ENCODE results near the gene LIN7B. TPM values are rescaled to one million over a fixed set of nuclear protein-coding genes. Genes with fewer than 3 reads are reported as not detected.
A peak's percentile ranks its signal among the peaks of the same experiment; 100 is the strongest.

The LIN7B gene
- total and polyA plus RNA-seq, 2 of the 13 experiments (the other 11 are each of a cell fraction or from before 2014, with no cell fraction given) = 5.3 to 7.6 TPM

- TF ChIP-seq, protein P1, sequence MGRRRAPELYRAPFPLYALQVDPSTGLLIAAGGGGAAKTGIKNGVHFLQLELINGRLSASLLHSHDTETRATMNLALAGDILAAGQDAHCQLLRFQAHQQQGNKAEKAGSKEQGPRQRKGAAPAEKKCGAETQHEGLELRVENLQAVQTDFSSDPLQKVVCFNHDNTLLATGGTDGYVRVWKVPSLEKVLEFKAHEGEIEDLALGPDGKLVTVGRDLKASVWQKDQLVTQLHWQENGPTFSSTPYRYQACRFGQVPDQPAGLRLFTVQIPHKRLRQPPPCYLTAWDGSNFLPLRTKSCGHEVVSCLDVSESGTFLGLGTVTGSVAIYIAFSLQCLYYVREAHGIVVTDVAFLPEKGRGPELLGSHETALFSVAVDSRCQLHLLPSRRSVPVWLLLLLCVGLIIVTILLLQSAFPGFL (CRISPR knock-in tag; IDR thresholded peaks at IDR 0.05) = no peak
- TF ChIP-seq CEBPG (CRISPR knock-in tag; IDR thresholded peaks at IDR 0.05) (no peak), NFKB2 (CRISPR knock-in tag; IDR thresholded peaks at IDR 0.05; ENCODE audit: borderline replicate concordance) (peak; percentile 83; the same call in 1 of the 2 replicates), ZFP1 (CRISPR knock-in tag; IDR thresholded peaks at IDR 0.05) (no peak), DRAP1 (CRISPR knock-in tag; IDR thresholded peaks at IDR 0.05) (no peak), NCOR1 (IDR thresholded peaks at IDR 0.05; ENCODE audit: borderline replicate concordance, low read length) (no peak), ZFP37 (CRISPR knock-in tag; IDR thresholded peaks at IDR 0.05; ENCODE audit: borderline replicate concordance) (peak; percentile 94), SP4 (CRISPR knock-in tag; IDR thresholded peaks at IDR 0.05) (peak; percentile 18), ZNF614 (CRISPR knock-in tag; IDR thresholded peaks at IDR 0.05; ENCODE audit: borderline replicate concordance) (peak; percentile 57; the same call in 1 of the 2 replicates), TOE1 (CRISPR knock-in tag; IDR thresholded peaks at IDR 0.05) (no peak), NFYB (CRISPR knock-in tag; IDR thresholded peaks at IDR 0.05) (no peak), SYNCRIP (IDR thresholded peaks at IDR 0.05; ENCODE audit: insufficient read depth, low read depth, low read length) (no peak), PCBP1 (IDR thresholded peaks at IDR 0.05; ENCODE audit: borderline replicate concordance, low read depth, low read length) (0 out of 2 replicates have a peak, but pooled peaks have one; percentile 22), PCBP2 (optimal IDR thresholded peaks at IDR 0.05; ENCODE audit: low read depth, low read length, poor library complexity, severe bottlenecking) (no peak), WIZ (CRISPR knock-in tag; IDR thresholded peaks at IDR 0.05) (peak; percentile 94), ZNF841 (CRISPR knock-in tag; IDR thresholded peaks at IDR 0.05; ENCODE audit: borderline replicate concordance) (no peak), ZKSCAN5 (CRISPR knock-in tag; IDR thresholded peaks at IDR 0.05) (no peak), MAFG (CRISPR knock-in tag; IDR thresholded peaks at IDR 0.05) (0 out of 2 replicates have a peak, but pooled peaks have one; percentile 45), ZNF251 (CRISPR knock-in tag; IDR thresholded peaks at IDR 0.05) (no peak)
- TF ChIP-seq, protein P2, sequence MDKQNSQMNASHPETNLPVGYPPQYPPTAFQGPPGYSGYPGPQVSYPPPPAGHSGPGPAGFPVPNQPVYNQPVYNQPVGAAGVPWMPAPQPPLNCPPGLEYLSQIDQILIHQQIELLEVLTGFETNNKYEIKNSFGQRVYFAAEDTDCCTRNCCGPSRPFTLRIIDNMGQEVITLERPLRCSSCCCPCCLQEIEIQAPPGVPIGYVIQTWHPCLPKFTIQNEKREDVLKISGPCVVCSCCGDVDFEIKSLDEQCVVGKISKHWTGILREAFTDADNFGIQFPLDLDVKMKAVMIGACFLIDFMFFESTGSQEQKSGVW (CRISPR knock-in tag; IDR thresholded peaks at IDR 0.05; ENCODE audit: borderline replicate concordance) = no peak
- TF ChIP-seq, protein P3, sequence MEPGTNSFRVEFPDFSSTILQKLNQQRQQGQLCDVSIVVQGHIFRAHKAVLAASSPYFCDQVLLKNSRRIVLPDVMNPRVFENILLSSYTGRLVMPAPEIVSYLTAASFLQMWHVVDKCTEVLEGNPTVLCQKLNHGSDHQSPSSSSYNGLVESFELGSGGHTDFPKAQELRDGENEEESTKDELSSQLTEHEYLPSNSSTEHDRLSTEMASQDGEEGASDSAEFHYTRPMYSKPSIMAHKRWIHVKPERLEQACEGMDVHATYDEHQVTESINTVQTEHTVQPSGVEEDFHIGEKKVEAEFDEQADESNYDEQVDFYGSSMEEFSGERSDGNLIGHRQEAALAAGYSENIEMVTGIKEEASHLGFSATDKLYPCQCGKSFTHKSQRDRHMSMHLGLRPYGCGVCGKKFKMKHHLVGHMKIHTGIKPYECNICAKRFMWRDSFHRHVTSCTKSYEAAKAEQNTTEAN (CRISPR knock-in tag; conservative IDR thresholded peaks at IDR 0.05) = peak; percentile 78
- TF ChIP-seq, protein P4, sequence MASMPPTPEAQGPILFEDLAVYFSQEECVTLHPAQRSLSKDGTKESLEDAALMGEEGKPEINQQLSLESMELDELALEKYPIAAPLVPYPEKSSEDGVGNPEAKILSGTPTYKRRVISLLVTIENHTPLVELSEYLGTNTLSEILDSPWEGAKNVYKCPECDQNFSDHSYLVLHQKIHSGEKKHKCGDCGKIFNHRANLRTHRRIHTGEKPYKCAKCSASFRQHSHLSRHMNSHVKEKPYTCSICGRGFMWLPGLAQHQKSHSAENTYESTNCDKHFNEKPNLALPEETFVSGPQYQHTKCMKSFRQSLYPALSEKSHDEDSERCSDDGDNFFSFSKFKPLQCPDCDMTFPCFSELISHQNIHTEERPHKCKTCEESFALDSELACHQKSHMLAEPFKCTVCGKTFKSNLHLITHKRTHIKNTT (CRISPR knock-in tag; IDR thresholded peaks at IDR 0.05) = no peak
These were observed 5.5 kb downstream of the LIN7B start, which contains the start of gene PPFIA3 (continued) for GRCh38 chr19:49119411-49120324.

Measured in HepG2 (cell line).